ENCODE measurements around the gene PFN1. TPM values are rescaled to one million over a fixed set of nuclear protein-coding genes. Genes with fewer than 3 reads are reported as not detected.
"Not testable (repeated sequence)": the region's sequence is repeated elsewhere in the genome, so short reads cannot be mapped to it uniquely, and the experiment has no call there.

The PFN1 gene
- polyA plus RNA-seq, 10 donors: 282 to 440 (median 354) TPM

DNA sequence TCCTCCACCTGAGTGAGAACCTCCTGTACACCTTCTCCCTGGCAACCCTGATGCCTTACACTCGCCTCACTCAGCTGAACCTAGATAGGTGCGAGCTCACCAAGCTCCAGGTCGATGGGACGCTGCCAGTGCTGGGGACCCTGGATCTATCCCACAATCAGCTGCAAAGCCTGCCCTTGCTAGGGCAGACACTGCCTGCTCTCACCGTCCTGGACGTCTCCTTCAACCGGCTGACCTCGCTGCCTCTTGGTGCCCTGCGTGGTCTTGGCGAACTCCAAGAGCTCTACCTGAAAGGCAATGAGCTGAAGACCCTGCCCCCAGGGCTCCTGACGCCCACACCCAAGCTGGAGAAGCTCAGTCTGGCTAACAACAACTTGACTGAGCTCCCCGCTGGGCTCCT lies 15.6 kb downstream of the PFN1 start:
- no peak for DNase-seq

DNA sequence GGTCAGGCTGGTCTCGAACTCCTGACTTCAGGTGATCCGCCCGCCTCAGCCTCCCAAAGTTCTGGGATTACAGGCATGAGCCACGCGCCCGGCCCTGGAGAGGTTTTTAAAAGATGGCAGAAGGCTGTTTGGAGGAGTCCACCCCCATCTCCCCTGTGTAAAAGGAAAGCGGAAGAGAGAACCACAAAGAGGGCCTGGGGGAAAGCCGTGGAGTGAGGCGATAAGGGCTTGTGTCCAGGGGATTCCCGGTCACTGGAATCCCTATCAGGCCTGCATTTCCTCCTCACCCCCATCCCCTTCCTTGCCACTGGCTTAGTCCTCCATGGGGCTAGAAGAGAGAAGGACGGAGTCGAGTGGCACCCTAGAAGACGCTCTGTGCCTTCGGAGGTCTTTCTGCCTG lies 16.4 kb downstream of the PFN1 start, which contains the start of gene GP1BA:
Gene GP1BA, plus strand, starts transcription at position 315 of the 400 bp plus-strand sequence. CDS start 328 bp downstream, outside the sequence.
- DNase-seq: no peak

DNA sequence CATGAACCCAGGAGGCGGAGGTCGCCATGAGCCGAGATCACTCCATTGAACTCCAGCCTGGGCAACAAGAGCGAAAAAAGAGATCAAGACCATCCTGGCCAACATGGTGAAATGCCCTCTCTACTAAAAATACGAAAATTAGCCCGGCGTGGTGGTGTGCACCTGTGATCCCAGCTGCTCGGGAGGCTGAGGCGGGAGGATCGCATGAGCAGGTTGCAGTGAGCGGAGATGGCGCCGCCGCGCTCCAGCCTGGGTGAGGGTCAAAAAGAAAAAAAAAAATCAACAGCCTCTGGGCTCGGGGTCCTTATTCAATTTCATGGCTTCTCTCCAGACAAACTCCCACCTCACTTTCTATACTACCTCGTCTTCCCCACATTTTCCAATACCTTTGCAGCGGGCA lies 19.4 kb downstream of the PFN1 start:
- DNase-seq: no peak

DNA sequence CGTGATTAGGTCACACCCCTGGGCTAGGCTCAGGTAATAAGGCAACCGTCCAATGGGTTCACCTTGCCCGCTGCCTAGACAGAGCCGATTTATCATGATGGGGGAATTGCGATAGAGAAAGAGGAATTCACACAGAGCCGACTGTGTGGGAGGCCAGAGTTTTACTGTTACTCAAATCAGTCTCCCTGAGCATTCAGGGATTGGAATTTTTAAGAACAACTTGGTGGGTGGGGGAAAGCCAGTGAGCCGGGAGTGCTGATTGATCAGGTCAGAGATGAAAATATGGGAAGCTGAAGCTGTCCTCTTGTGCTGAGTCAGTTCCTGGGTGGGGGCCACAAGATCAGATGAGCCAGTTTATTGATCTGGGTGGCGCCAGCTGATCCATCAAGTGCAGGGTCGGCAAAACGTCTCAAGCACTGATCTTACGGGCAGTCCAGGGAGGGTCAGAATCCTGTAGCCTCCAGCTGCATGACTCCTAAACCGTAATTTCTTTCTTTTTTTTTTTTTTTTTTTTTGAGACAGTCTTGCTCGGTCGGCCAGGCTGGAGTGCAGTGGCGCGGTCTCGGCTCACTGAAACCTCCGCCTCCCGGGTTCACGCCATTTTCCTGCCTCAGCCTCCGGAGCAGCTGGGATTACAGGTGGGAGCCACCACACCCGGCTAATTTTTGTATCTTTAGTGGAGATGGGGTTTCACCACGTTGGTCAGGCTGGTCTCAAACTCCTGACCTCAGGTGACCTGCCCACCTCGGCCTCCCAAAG lies 21.6 kb downstream of the PFN1 start:
- DNase-seq: not testable (repeated sequence)

DNA sequence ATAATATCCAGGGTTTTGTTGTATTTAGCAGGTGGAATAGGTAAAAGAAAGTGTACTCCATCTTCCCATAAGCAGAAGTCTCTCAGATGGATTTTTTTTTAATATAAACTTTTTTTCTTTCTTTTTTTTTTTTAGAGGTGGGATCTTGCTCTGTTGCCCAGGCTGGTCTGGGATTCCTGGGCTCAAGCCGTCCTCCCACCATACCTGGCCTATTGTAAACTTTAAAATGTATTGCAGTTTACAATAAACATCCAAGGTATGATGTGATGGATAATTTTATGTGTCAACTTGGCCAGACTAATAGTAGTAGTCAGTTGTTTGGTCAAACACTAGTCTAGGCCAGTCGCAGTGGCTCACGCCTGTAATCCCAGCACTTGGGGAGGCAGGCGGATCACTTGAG lies 27.0 kb downstream of the PFN1 start:
- no peak for DNase-seq

DNA sequence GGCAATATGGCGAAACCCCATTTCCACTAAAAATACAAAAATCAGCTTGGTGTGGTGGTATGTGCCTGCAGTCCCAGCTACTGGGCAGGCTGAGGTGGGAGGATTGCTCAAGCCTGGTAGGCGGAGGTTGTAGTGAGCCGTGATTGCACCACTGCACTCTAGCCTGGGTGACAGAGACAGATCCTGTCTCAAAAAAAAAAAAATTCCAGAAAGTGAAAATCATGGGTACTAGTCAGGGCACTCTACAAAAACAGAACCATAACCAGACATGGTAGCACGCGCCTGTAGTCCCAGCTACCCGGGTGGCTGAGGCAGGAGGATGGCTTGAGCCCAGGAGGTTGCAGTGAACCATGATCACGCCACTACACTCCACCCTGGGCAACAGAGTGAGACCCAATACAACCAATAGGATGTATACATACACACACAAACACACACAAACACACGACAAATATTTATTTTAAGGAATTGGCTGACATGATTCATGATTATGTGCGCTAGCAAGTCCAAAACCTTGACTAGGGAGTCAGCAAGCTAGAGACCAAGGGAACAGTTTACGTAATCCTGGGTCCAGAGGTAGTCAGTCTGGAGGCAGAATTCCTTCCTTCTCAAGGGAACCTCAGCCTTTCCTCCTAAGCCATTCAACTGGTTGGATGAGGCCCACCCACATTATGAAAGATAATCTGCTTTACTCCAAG lies 27.8 kb downstream of the PFN1 start:
- DNase-seq: no peak

DNA sequence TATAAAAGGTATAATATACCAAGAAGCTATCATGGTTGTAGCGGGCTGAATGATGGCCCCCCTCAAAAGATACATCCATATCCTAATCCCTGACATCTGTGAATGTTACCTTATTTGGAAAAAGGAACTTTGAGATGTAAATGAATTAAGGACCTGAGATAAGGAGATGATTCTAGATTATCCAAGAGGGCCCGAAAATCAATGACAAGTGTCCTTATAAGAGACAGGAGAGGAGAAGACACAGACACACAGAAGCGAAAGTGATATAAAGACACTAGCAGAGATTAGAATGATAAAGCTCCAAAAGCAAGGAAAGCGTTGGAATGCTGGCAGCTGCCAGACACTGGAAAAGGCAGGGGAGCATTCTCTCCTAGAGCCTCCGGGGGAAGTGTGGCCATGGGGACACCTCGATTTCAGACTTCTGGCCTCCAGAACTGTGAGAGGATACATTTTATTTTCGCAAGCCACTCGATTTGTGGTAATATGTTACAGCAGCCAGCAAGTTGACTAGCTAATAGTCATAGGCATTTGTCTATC lies 28.8 kb downstream of the PFN1 start:
- DNase-seq: no peak

DNA sequence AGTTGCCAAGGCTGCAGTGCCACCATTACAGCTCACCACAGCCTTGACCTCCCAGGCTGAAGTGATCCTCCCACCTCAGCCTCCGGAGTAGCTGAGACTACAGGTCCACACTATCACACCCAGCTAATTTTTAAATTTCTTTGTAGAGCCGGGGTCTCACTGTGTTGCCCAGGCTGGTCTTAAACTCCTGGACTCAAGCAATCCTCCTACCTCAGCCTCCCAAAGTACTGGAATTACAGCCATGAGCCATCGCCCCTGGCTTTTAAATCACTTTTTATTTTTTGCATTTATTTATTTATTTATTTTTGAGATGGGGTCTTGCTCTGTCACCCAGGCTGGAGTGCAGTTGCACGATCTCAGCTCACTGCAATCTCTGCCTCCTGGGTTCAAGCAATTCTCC lies 33.8 kb downstream of the PFN1 start:
- DNase-seq: not testable (repeated sequence)

DNA sequence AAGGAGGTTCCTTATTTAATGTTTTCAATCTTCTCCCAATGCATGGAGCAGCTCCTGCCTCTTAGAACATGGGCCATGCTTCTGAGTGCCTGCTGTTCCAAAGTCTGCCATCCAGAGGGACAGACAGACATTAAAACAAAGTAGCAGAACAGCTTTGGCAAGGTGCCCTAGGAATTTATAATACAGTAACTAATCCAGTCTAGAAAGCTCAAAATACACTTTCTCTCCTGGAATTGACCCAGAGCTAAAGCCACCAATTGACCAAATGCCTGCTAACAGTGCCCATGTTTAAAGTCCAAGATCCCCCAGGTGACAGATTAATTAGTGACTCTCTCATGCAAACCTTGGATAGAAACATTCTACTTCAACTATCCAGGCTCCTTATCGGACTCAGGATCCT lies 34.3 kb downstream of the PFN1 start:
- no peak for DNase-seq

DNA sequence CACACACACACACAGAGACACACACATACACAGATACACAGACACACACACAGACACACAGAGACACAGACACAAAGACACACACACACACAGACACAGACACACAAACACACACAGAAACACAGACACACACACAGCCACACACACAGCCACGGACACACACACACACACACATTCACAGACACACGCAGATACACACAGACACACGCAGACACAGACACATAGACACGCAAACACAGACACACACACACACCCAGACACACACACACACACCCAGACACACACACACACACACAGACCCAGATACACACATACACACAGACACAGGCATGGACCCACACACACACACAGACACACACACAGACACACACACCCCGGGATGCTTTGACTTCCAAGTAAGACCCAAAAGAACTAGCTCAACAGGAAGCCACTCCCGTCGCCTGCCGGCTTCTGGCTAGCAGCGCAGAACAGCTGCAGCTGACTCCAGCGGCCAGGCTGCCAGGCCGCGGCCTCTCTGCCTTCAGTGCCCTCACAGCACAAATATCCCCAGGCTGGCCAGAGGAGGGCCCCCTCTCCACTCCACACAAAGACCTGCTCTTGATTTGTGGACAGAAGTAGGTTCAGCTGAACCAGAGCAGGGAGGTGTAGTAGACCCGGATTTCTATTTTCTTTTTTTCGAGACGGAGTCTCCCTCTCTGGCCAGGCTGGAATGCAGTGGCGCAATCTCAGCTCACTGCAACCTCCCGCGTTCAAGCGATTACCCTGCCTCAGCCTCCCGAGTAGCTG lies 39.4 kb downstream of the PFN1 start:
- DNase-seq: peak; percentile 86 to 96 (median 91)

DNA sequence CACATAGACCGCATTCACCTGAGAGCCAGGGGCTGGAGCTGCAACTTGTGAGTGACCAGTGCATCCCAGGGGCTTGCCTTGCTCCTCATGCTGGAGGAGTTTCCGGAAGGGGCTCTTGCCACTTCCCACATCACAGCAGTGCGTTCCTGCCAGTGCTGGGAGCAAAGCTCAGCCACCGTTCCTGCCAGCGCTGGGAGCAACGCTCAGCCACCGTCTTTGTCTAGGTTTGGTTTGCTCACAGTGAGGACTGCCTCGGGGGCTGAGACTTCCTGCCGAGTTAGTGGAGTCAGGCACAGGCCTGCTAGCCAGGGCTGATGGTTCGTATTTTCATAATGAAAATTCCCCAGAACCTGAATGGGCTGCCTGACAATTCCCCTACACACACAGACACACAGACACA lies 40.0 kb downstream of the PFN1 start:
- DNase-seq: peak in 2 of 3 donors; percentile 36 to 75

DNA sequence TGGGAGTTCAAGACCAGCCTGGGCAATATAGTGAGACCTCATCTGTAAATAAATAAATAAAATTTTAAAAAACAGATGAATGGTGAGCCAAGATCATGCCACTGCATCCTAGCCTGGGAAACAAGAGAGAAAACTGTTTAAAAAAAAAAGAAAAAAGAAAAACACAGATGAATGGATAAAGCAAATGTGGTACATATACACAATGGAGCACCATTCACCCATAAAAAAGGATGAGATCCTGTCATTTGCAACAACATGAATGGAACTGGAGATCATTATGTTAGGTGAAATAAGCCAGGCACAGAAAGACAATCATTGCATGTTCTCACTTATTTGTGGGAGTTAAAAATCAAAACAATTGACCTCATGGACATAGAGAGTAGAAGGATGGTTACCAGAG lies 41.7 kb downstream of the PFN1 start:
- DNase-seq: not testable (repeated sequence)

DNA sequence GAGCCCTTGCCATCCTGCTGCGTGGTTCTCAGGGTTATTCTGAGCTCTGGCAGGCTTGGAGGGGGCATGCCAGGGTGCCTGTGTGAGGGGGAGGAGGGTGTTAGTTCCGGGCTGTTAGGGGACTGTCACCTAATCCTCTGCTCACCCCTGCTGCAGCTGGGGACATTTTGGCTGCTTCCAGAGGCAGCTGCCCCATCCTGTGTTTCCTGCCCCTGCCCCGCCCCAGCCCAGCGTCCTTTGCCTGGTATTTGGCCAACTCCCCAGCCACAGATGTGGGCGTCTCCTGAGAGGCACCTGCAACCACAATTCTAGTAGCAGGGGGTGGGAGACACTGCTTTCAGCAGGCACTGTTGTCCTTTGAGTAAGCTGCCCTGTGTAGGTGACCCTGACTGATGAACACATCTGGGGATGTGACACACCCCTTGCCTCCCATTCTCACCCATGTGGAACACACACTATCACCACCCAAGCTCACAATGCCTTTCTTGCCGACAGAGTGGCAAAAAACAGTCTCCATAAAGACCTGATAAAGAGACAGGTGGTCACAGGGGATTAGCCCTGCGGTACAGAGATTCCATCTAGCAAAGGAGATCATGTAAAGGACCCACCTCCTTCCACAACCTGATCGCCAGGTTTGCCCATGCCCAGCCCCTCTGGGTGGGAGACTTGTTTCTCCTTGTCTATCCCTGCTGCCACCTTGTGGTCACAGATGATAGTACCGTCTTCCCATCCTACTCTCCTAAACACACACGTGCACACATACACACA lies 45.1 kb downstream of the PFN1 start, which contains the start of gene CHRNE:
Gene CHRNE, minus strand, starts transcription at position 48 of the 768 bp plus-strand sequence. Its CDS starts 35 bp downstream, at position 13.
- DNase-seq: peak; percentile 67 to 89 (median 77)

DNA sequence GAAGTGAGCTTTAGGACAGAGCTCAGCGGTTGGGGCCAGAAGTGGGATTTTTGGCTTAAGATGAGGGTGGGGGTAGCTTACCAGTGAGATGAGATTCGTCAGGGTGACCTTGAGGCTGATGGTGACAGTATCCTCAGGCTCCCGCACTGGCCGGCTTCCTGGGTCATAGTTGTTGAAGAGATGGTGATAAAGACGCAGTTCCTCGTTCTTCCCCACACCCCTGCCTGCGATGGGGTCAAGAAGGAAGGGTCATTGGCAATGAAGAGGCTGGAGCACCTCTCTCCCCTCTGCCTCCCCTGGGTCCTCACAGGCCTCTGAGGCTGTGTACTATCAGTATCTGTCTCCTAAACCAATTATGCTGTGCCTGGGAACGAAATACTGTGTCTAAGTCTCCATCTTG lies 45.8 kb downstream of the PFN1 start:
- no peak for DNase-seq

DNA sequence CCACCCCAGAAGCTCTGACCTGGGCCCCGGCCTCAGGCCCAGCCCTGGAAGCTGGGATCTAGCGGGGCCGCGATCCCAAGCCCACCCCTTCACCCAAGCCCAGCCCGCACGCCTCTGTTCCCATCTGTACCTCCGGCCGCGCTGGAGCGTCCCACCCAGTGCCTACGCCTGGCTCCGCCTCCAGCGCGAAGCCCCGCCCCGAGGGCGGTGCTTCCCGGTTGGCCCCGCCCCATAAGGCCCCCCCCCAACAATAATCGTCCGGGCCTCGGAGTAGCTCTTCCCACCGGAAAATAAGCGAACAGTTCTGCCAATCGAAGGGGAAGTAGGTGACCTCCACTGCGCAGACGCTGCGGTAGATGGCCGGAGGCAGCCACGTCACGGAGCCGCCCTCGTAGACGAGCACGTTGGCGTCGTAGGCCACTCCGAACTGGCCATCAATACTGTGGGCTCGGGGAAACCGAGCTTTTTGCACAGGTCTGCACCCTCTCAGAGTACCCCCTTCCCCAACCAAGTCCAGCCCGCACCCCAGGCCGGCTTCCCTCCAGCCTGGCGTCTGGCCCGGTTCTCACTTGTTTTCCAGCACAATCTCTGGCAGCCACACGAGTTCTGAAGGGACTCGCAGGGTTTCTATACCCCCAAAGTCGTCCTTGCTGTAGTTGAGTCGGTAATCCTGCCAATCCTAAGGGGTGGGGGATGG lies 46.5 kb downstream of the PFN1 start:
- peak in 2 of 3 donors; percentile 46 to 91 for DNase-seq

DNA sequence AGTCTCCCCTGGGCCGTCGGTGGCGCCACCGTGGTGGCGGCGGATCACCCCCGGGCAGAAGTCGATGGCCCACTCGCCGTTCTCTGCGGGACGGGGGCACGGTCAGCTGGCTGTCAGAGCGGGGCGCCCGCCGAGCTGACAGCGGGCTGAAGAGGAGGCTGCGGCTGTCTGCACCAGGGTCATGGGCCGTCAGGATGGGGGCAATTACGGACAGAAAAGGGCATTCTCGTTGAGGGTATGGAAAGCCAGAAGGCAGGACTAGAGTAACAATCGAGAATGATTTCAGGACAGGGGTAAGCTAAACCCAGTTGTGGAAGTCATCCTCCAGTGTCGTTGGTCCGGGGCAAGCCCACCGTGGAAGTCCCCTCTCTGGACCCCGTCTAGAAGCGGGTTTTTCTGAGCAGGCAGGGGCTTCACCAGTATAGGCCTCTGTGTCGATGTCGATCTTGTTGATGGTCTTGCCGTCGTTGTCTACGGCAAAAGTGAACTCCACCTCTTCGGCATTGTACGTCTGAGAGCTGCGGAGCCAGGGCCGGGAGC lies 47.2 kb downstream of the PFN1 start:
- DNase-seq: no peak

DNA sequence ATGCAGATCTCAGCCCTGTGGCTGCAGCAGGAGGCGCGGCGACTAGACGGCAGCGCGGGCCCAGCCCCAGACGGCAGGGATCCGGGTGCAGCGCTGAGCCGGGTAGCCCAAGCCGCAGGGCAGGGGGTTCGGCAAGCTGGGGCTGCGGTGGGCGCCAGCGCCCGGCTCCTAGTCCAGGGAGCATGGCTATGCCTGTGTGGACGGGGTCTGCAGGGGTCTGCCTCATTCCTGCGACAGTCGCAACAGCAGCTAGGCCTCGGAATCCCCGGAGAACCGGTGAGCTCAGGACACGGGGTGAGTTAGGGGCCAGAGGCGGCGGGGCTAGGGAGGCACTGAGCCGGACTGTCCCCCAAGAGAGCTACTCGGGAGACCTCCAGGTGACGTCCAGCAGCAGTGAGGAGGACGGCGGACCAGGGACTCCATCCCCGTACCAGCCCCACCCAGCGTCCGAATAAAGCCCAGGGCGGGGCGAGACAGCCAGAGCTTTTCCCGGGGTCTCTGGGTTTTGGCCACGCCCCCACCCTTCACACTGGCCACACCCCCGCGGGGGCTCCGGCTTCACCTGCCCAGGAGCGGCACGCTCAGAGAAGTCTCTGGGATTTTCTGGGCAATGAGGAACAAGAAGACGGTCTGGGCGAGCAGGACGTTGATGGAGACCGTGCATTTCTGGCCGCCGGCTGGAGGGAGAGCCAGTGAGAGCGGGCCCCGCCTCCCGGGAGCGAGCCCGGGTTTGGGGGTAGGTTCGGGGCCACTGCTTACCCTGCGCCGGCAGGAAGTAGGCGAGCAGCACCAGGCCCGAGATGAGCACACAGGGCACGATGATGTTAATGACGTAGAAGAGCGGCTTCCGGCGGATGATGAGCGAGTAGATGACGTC lies 47.9 kb downstream of the PFN1 start:
- peak in 1 of 3 donors; percentile 78 for DNase-seq

DNA sequence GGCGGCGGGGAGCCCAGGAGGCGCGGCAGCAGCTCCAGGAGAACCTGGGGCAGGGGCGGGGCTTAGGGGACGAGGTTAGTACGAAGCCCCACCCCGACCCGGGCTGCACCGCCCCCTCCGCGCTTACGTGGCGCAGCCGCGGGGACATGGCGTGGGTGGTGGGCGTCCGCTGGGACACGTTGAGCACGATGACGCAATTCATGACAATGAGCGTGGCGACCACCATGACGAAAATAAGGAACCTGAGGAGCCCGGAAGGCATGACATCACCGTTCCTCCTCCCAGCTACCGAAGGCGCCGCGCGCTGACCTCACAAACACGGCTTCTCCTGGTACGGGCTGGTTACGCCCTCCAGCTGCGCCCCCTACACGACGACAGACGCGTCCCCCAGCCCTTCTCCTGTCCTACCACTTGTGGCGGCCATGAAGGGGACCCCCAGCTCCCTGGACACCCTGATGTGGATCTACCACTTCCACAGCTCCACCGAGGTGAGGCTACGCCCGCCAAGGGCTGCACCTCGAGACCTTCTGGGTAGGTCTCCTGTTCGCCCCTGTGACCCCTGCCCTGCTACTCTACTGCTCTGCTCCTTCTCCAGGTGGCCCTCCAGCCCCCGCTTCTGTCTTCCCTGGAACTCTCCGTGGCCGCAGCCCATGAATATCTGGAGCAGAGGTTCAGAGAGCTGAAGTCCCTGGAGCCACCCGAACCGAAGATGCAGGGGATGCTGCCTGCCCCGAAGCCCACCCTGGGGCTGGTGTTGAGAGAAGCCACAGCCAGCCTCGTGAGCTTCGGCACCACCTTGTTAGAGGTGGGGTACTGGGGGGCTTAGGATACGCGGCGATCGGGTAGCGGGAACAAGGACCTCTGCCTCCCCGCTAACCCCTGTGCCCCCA lies 48.7 kb downstream of the PFN1 start, which contains the start of gene C17orf107:
Gene C17orf107, plus strand, starts transcription at position 196 of the 890 bp plus-strand sequence. Its CDS starts 227 bp downstream, at position 423.
- DNase-seq: peak; percentile 59 to 90 (median 79)

All from muscle of back (tissue), 11 donors.